ENCODE data around the gene RRAS. TPM values are rescaled to one million over a fixed set of nuclear protein-coding genes. Genes with fewer than 3 reads are reported as not detected.

The RRAS gene
- total and polyA plus RNA-seq, 2 of the 4 experiments (the other 2 are of a cell fraction), result 50.2 to 241 TPM

GRCh38 chr19:49616532-49616931 lies 23.4 kb downstream of the RRAS start:
- H2BK20ac ChIP-seq (ENCODE audit: low read depth, low read length), result no peak overlapping the region
- no peak overlapping the region for H4K91ac ChIP-seq (ENCODE audit: insufficient read depth, low read depth, low read length)
- H3K4ac ChIP-seq (ENCODE audit: low read depth, low read length), result no peak overlapping the region
- no peak overlapping the region for H2AK9ac ChIP-seq (replicated peaks; ENCODE audit: low read depth, low read length, poor library complexity)
- no peak overlapping the region for H2BK15ac ChIP-seq (ENCODE audit: low read depth, low read length)
- BruUV-seq (replicated peaks), result no TSS peak
- peaks cover 32 to 76% of the 10 kb centered on the region in 2 experiments for H3K79me1 ChIP-seq (ENCODE audit: low read depth in 1 of 2, low read length in 2 of 2)
- peaks cover 24% of the 10 kb centered on the region for H4K20me1 ChIP-seq (ENCODE audit: insufficient read depth, low read length)
- H2BK120ac ChIP-seq (ENCODE audit: low read depth, low read length), result no peak overlapping the region
- no peak overlapping the region for H3K27ac ChIP-seq (ENCODE audit: insufficient read depth, low read length)
- H3K4me2 ChIP-seq (ENCODE audit: low read depth, low read length), result no peak overlapping the region
- H3K9me3 ChIP-seq (ENCODE audit: control insufficient read depth, insufficient read depth, low read length), result no peaks in the 10 kb centered on the region
- intact Hi-C loops (cut with micrococcal nuclease) (no loop called here), dilution Hi-C loops (cut with HindIII; ENCODE audit: low sequenced_read_pairs, unreplicated experiment) (no loop called here), in situ Hi-C loops (cut with MboI; ENCODE audit: low sequenced_read_pairs) (no loop called here)
- H4K5ac ChIP-seq (ENCODE audit: low read depth, low read length), result no peak overlapping the region
- H2AFZ ChIP-seq (replicated peaks; ENCODE audit: low read length, poor library complexity), result no peak overlapping the region
- H2BK5ac ChIP-seq (ENCODE audit: low read depth, low read length, poor library complexity, severe bottlenecking), result no peak overlapping the region
- ChIA-PET POLR2A (ENCODE audit: unreplicated experiment) (interaction anchor here (0.5 kb wide), 1 partner anchor 19 kb away, joined by 3 read pairs; no protein-coding TSS in a partner anchor), CTCF (no interaction called here)
- no peak overlapping the region for H2AK5ac ChIP-seq (ENCODE audit: low read depth, low read length)
- peaks cover 10% of the 10 kb centered on the region for H3K9me1 ChIP-seq (ENCODE audit: insufficient read depth, low read length)
- H3K36me3 ChIP-seq (ENCODE audit: control insufficient read depth, insufficient read depth, low read length), result peaks cover 41% of the 10 kb centered on the region
- no peak for ATAC-seq (ENCODE audit: low read depth)
- H3K9ac ChIP-seq (ENCODE audit: low read depth, low read length), result no peak overlapping the region
- no peak overlapping the region for H4K8ac ChIP-seq (ENCODE audit: low read depth in 2 of 2, low read length in 2 of 2)
- DNase-seq, result no peak
- H3K4me1 ChIP-seq (ENCODE audit: control insufficient read depth, insufficient read depth, low read length), result peaks cover 16% of the 10 kb centered on the region
- no peaks in the 10 kb centered on the region for H3K27me3 ChIP-seq (ENCODE audit: control insufficient read depth, insufficient read depth, low read length)
- no peak overlapping the region for H3K4me3 ChIP-seq (ENCODE audit: insufficient read depth, low read depth, low read length)
- H3K18ac ChIP-seq (ENCODE audit: low read depth, low read length), result no peak overlapping the region
- H3K23ac ChIP-seq (ENCODE audit: low read depth, low read length), result no peak overlapping the region
- TF ChIP-seq CTCF (conservative IDR thresholded peaks at IDR 0.05; ENCODE audit: low read depth, low read length) (no peak), CEBPB (IDR thresholded peaks at IDR 0.05; ENCODE audit: low read depth, low read length) (no peak), POLR2A (IDR thresholded peaks at IDR 0.05; ENCODE audit: low read depth, low read length) (no peak), CHD1 (IDR thresholded peaks at IDR 0.05; ENCODE audit: low read depth, low read length) (no peak), ELK1 (IDR thresholded peaks at IDR 0.05; ENCODE audit: borderline replicate concordance, low read depth, low read length) (no peak), MAFK (IDR thresholded peaks at IDR 0.05; ENCODE audit: low read depth, low read length) (no peak), RCOR1 (IDR thresholded peaks at IDR 0.05; ENCODE audit: insufficient replicate concordance, low read length) (no peak), USF2 (IDR thresholded peaks at IDR 0.05; ENCODE audit: low read depth, low read length) (no peak), MXI1 (IDR thresholded peaks at IDR 0.05; ENCODE audit: borderline replicate concordance, low read depth, low read length) (no peak)
- 100% methylated on average over 2 of the region's 7 CpGs; no CpG with 5 or more reads in 1 of the 2 experiments for WGBS, 2 experiments (ENCODE audit: extremely low coverage in 2 of 2, insufficient read length in 1 of 2)
- H3K56ac ChIP-seq (ENCODE audit: extremely low read depth, insufficient read depth, low read length), result no peak overlapping the region
- no peak overlapping the region for H3K14ac ChIP-seq (replicated peaks; ENCODE audit: low read depth, low read length)

Measured in IMR-90 (cell line).